Right lobe of liver (tissue), 4 donors: Measurements from ENCODE around the gene MIB1.

Experiments used
- POLR2A ChIP-seq: fragments of 450-650 bp; IDR thresholded peaks from one replicate; pipeline ENCODE4 v1.6.1; 2017; ENCODE audit warnings: antibody characterized with exemption, mild to moderate bottlenecking
- TF ChIP-seq, protein P1 (sequence below), 4 donors: fragments of 200-600 bp in 3 of 4; fragments of 450-650 bp in 1 of 4; IDR thresholded peaks; one replicate each; pipeline versions ENCODE4 v1.5.1 to v1.8.0; 2016 to 2022; ENCODE audit warnings: antibody characterized with exemption in 4 of 4, mild to moderate bottlenecking in 2 of 4
- donor health status: DM: no; HTN: no; CAD: no.
- donor health status: DM: no; HTN: no; CAD: no.
- donor health status: DM: no; HTN: yes; CAD: no.

DNA sequence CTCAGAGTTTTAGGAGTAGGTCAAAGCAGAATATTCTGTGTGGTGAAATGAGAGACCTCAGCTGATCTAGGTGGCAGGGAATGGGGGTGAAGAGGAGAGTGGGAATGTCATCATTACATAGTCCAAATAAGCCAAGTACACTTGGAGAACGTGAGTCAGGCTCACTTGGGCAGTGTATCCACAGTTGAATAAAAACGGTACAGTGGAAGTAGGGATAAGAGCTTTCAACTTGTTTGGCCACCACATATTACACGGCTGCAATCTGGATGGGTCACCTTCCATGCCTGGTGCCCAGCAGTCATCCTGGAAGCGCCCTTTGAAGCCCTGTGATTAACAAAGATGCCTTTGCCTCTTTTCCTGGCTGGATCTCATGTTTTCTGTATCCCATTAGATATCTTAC, 28.6 kb downstream of the MIB1 start:
- no peak for TF ChIP-seq POLR2A
- TF ChIP-seq, protein P1, sequence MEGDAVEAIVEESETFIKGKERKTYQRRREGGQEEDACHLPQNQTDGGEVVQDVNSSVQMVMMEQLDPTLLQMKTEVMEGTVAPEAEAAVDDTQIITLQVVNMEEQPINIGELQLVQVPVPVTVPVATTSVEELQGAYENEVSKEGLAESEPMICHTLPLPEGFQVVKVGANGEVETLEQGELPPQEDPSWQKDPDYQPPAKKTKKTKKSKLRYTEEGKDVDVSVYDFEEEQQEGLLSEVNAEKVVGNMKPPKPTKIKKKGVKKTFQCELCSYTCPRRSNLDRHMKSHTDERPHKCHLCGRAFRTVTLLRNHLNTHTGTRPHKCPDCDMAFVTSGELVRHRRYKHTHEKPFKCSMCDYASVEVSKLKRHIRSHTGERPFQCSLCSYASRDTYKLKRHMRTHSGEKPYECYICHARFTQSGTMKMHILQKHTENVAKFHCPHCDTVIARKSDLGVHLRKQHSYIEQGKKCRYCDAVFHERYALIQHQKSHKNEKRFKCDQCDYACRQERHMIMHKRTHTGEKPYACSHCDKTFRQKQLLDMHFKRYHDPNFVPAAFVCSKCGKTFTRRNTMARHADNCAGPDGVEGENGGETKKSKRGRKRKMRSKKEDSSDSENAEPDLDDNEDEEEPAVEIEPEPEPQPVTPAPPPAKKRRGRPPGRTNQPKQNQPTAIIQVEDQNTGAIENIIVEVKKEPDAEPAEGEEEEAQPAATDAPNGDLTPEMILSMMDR (IDR thresholded peaks at IDR 0.05): no peak
